GM12878 (cell line): ENCODE data around the gene CILP. TPM values are rescaled to one million over a fixed set of nuclear protein-coding genes. Genes with fewer than 3 reads are reported as not detected.

Source experiments
- ATAC-seq: fragments of 200-7000 bp; cut with Tn5 transposase; 3 replicates; pipeline ENCODE4 v1.9.1; 2020; ENCODE audit warnings: mild to moderate bottlenecking, moderate library complexity
- BruUV-seq: library from RNA; stranded (reverse); fragments of 400-500 nt; replicated peaks from 2 replicates; lab custom pipeline; 2021; lab: Mats Ljungman, UMichigan
- CTCF ChIA-PET: fragments of 300-600 bp; sonication (Branson Sonifier 250); formaldehyde crosslinking; extraction: SDS; loops from one replicate; lab custom pipeline; 2021; ENCODE audit warnings: inconsistent platforms; lab: Yijun Ruan, JAX
- POLR2A ChIA-PET: fragments of 350-600 bp; formaldehyde crosslinking; extraction: SDS; loops from one replicate; lab custom pipeline; 2021; ENCODE audit warnings: inconsistent platforms; lab: Charles Lee
- RAD21 ChIA-PET: fragments of 300-600 bp; sonication (Branson Sonifier 250); formaldehyde crosslinking; loops from one replicate; lab custom pipeline; 2023; ENCODE audit warnings: antibody characterized with exemption; ENCODE audit not compliant: unreplicated experiment; lab: Charles Lee
- SMC1A ChIA-PET: fragments of 300-600 bp; sonication (Branson Sonifier 250); formaldehyde crosslinking; loops from one replicate; lab custom pipeline; 2023; ENCODE audit not compliant: unreplicated experiment, uncharacterized antibody; lab: Charles Lee
- DNase-seq: peaks from one replicate; pipeline ENCODE4 v3.0.0-alpha.2; 2011; ENCODE audit warnings: low read depth, low spot score
- FAIRE-seq: peaks from 3 replicates; lab custom pipeline; 2011; peaks lifted over from hg19 to GRCh38; lab: Jason Lieb, UNC
- H2AFZ ChIP-seq: 2 replicates; pipeline ENCODE4 v1.6.0; 2011; ENCODE audit warnings: low read depth, low read length, control low read depth; ENCODE audit not compliant: control insufficient read depth
- H3K27ac ChIP-seq: 2 replicates; pipeline ENCODE4 v1.5.1; 2011; ENCODE audit warnings: control low read depth; ENCODE audit not compliant: control insufficient read depth, insufficient read depth
- H3K27me3 ChIP-seq, 2 experiments: replicated peaks in 1 of 2; 2 replicates each; pipeline versions ENCODE4 v1.6.0 to v1.6.1; 2011; ENCODE audit warnings: low read length in 1 of 2; ENCODE audit not compliant: control insufficient read depth in 2 of 2, insufficient read depth in 2 of 2
- H3K36me3 ChIP-seq, 2 experiments: 2 replicates each; pipeline ENCODE4 v1.5.1; 2011; ENCODE audit warnings: low read length in 1 of 2; ENCODE audit not compliant: control insufficient read depth in 2 of 2, insufficient read depth in 2 of 2
- H3K4me1 ChIP-seq: 2 replicates; pipeline ENCODE4 v1.6.1; 2011; ENCODE audit warnings: mild to moderate bottlenecking, low read length, moderate library complexity, mixed read lengths; ENCODE audit not compliant: control insufficient read depth, insufficient read depth
- H3K4me2 ChIP-seq: 2 replicates; pipeline ENCODE4 v1.6.0; 2011; ENCODE audit warnings: control low read depth; ENCODE audit not compliant: control insufficient read depth, insufficient read depth
- H3K4me3 ChIP-seq: fragments of 200-600 bp; sonication (generic); 2 replicates; pipeline ENCODE4 v1.5.1; 2016
- H3K79me2 ChIP-seq: 2 replicates; pipeline ENCODE4 v1.6.0; 2011; ENCODE audit warnings: low read length; ENCODE audit not compliant: control insufficient read depth, insufficient read depth
- H3K9ac ChIP-seq: 2 replicates; pipeline ENCODE4 v1.8.0; 2011; ENCODE audit warnings: low read length, control low read depth, mixed read lengths; ENCODE audit not compliant: control insufficient read depth, insufficient read depth
- H3K9me3 ChIP-seq: replicated peaks from 3 replicates; pipeline ENCODE4 v1.5.1; 2011; ENCODE audit warnings: mild to moderate bottlenecking, low read length; ENCODE audit not compliant: control insufficient read depth, insufficient read depth
- H4K20me1 ChIP-seq: 2 replicates; pipeline ENCODE4 v1.6.0; 2011; ENCODE audit not compliant: control insufficient read depth, insufficient read depth
- CREM ChIP-seq: IDR thresholded peaks from 2 replicates; pipeline ENCODE4 v1.6.1; 2014; ENCODE audit warnings: antibody characterized with exemption, low read depth
- JUNB ChIP-seq: IDR thresholded peaks from 2 replicates; pipeline ENCODE4 v1.6.1; 2016; ENCODE audit warnings: antibody characterized with exemption, mild to moderate bottlenecking
- RAD51 ChIP-seq: fragments of 450-650 bp; IDR thresholded peaks from 2 replicates; pipeline ENCODE4 v1.6.1; 2016; ENCODE audit warnings: moderate library complexity, mild to moderate bottlenecking, inconsistent platforms
- ZNF207 ChIP-seq: fragments of 450-650 bp; IDR thresholded peaks from 2 replicates; pipeline ENCODE4 v1.6.1; 2014; ENCODE audit warnings: antibody characterized with exemption, mild to moderate bottlenecking, borderline replicate concordance
- WGBS: methylation state at CpG from one replicate; pipeline ENCODE4 v1.1.6; 2016; ENCODE audit warnings: low lambda C conversion rate; ENCODE audit not compliant: insufficient replicate concordance, insufficient coverage; ENCODE audit errors: missing lambda C conversion rate; 5-methylcytosine and 5-hydroxymethylcytosine counted together
- in situ Hi-C: fragments of 300-500 bp; cut with MboI; formaldehyde crosslinking; loops from 9 replicates; pipeline ENCODE4 v1.14.3; 2018; ENCODE audit warnings: mixed read lengths
- intact Hi-C: fragments of 100-400 bp; cut with micrococcal nuclease; formaldehyde crosslinking; loops from one replicate; pipeline ENCODE4 v1.14.2; 2022; ENCODE audit not compliant: unreplicated experiment
- polyA plus RNA-seq, 11 experiments: library from polyadenylated mRNA; depleted of rRNA in 4 of 11; unstranded in 6 of 11; stranded (reverse) in 5 of 11; fragments of >200 nt; fragmentation: Nextera tagmentation in 4 of 11; fragmentation: Illumina TruSeq in 1 of 11; extraction: Ambion mirVana in 4 of 11; extraction: Trizol in 1 of 11; gene quantifications; 1 replicate in 1 of 11; 2 replicates in 10 of 11; pipeline versions ENCODE4 v1.2.1 to v1.2.3, GENCODE V29; 2011 to 2016; ENCODE audit warnings: inconsistent platforms in 2 of 11, missing spikeins in 2 of 11, low read depth in 1 of 11
- total RNA-seq, 4 experiments: library from RNA; depleted of rRNA in 3 of 4; stranded (reverse); fragments of >200 nt in 3 of 4; fragmentation: Illumina TruSeq in 1 of 4; extraction: Trizol in 1 of 4; gene quantifications; 2 replicates each; pipeline versions ENCODE4 v1.2.1 to v1.2.3, GENCODE V29; 2013 to 2021
- TF ChIP-seq, protein P1 (sequence below): fragments of 450-650 bp; IDR thresholded peaks from 2 replicates; pipeline ENCODE4 v1.6.1; 2017; ENCODE audit warnings: mild to moderate bottlenecking
- TF ChIP-seq, protein P2 (sequence below): fragments of 450-650 bp; conservative IDR thresholded peaks from 2 replicates; pipeline ENCODE4 v1.6.1; 2017; ENCODE audit warnings: mild to moderate bottlenecking, moderate library complexity

Gene CILP
- total and polyA plus RNA-seq, 10 of the 15 experiments (the other 5 are each of a cell fraction or from before 2014, with no cell fraction given) = 0.03 to 0.06 (median 0.04) TPM; not detected in 4

DNA sequence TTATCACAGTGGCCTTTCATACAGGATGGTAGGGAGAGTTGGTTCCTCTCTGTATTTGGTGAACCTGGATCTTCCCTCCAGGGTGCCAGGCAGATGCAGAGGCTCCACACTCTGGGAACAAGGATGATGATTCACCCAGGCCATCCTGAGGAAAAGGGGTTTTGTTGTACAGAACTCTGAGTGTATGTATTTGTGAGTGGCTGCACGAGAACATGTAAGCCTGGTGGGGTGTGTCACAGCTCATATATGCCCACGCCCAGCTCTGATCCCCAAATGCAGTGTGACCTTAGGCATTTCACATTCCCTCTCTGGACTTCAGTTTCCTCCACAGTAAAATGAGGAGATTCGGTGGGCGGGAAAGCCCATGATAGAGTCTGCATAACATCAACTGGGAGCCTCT is 11.6 kb upstream of the CILP start:
- DNase-seq (no peak), ATAC-seq (no peak), FAIRE-seq (no peak)
- H4K20me1 ChIP-seq = no peaks in the 10 kb centered on the region
- no peak overlapping the region for H3K4me3 ChIP-seq
- RAD21 ChIA-PET = no interaction called here
- POLR2A ChIA-PET = interaction anchor here (0.6 kb wide), 1 partner anchor 27 kb away, joined by 3 read pairs; no protein-coding TSS in a partner anchor
- H3K9ac ChIP-seq = no peak overlapping the region
- BruUV-seq = no TSS peak
- 57% methylated on average over 4 of the region's 4 CpGs for WGBS
- intact Hi-C loops (no loop called here), in situ Hi-C loops (no loop called here)
- no peaks in the 10 kb centered on the region for H3K79me2 ChIP-seq
- H2AFZ ChIP-seq = no peak overlapping the region
- H3K4me2 ChIP-seq = no peak overlapping the region
- no peak overlapping the region for H3K27ac ChIP-seq
- no peak for TF ChIP-seq ZNF207
- no peak for TF ChIP-seq RAD51
- no peak for TF ChIP-seq JUNB
- no peaks in the 10 kb centered on the region for H3K36me3 ChIP-seq
- H3K4me1 ChIP-seq = no peaks in the 10 kb centered on the region
- no peaks in the 10 kb centered on the region for H3K27me3 ChIP-seq
- SMC1A ChIA-PET = interaction anchor here (1.8 kb wide), 1 partner anchor 15 kb away, joined by 5 read pairs; no protein-coding TSS in a partner anchor
- no peaks in the 10 kb centered on the region for H3K9me3 ChIP-seq
- CTCF ChIA-PET = interaction anchor here (0.9 kb wide), 1 partner anchor 11 kb away, joined by 3 read pairs; no protein-coding TSS in a partner anchor

DNA sequence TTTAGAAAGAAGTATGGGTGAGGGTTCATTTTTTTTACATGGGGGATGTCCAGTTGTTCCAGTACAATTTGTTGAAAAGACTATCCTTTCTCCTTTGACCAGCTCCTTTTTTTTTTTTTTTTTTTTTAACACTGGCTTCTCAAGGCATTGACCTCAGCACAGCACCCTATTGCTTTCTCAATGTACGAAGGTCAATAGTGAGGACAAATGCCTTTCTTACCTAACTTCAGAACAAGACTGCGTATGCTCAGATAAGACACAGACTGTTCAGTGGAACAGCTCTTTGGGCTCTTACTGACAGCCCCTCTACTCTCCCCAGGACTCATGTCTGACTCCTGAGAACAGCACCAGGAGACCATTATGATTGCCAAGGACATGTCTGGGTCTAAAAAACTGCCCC is 10.4 kb upstream of the CILP start:
- ChIA-PET SMC1A (interaction anchor here (0.7 to 1.8 kb wide), 3 partner anchors 8 to 78 kb away, joined by 3 to 5 read pairs (median 4); no protein-coding TSS in a partner anchor), RAD21 (interaction anchor here (0.6 kb wide), 1 partner anchor 311 kb away, joined by 3 read pairs; no protein-coding TSS in a partner anchor), POLR2A (interaction anchor here (0.6 kb wide), 1 partner anchor 76 kb away, joined by 5 read pairs; no protein-coding TSS in a partner anchor), CTCF (interaction anchor here (1.3 kb wide), 1 partner anchor 40 kb away, joined by 3 read pairs; no protein-coding TSS in a partner anchor)
- no peak overlapping the region for H3K4me2 ChIP-seq
- H2AFZ ChIP-seq = no peak overlapping the region
- no peak for DNase-seq
- WGBS = 65% methylated on average over 2 of the region's 2 CpGs
- no TSS peak for BruUV-seq
- ATAC-seq = no peak
- no peaks in the 10 kb centered on the region for H3K9me3 ChIP-seq
- H3K79me2 ChIP-seq = no peaks in the 10 kb centered on the region
- no peak for FAIRE-seq
- in situ Hi-C loops = no loop called here
- H3K27ac ChIP-seq = no peak overlapping the region
- intact Hi-C loops = no loop called here
- no peak overlapping the region for H3K9ac ChIP-seq
- H3K27me3 ChIP-seq = no peaks in the 10 kb centered on the region
- no peaks in the 10 kb centered on the region for H3K36me3 ChIP-seq
- H4K20me1 ChIP-seq = no peaks in the 10 kb centered on the region
- H3K4me3 ChIP-seq = no peak overlapping the region
- no peak for TF ChIP-seq CREM
- TF ChIP-seq, protein P1, sequence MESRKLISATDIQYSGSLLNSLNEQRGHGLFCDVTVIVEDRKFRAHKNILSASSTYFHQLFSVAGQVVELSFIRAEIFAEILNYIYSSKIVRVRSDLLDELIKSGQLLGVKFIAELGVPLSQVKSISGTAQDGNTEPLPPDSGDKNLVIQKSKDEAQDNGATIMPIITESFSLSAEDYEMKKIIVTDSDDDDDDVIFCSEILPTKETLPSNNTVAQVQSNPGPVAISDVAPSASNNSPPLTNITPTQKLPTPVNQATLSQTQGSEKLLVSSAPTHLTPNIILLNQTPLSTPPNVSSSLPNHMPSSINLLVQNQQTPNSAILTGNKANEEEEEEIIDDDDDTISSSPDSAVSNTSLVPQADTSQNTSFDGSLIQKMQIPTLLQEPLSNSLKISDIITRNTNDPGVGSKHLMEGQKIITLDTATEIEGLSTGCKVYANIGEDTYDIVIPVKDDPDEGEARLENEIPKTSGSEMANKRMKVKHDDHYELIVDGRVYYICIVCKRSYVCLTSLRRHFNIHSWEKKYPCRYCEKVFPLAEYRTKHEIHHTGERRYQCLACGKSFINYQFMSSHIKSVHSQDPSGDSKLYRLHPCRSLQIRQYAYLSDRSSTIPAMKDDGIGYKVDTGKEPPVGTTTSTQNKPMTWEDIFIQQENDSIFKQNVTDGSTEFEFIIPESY = no peak
- TF ChIP-seq, protein P2, sequence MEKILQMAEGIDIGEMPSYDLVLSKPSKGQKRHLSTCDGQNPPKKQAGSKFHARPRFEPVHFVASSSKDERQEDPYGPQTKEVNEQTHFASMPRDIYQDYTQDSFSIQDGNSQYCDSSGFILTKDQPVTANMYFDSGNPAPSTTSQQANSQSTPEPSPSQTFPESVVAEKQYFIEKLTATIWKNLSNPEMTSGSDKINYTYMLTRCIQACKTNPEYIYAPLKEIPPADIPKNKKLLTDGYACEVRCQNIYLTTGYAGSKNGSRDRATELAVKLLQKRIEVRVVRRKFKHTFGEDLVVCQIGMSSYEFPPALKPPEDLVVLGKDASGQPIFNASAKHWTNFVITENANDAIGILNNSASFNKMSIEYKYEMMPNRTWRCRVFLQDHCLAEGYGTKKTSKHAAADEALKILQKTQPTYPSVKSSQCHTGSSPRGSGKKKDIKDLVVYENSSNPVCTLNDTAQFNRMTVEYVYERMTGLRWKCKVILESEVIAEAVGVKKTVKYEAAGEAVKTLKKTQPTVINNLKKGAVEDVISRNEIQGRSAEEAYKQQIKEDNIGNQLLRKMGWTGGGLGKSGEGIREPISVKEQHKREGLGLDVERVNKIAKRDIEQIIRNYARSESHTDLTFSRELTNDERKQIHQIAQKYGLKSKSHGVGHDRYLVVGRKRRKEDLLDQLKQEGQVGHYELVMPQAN = no peak
- no peaks in the 10 kb centered on the region for H3K4me1 ChIP-seq
